ENCODE data around the gene SCN1A.

The SCN1A gene

DNA sequence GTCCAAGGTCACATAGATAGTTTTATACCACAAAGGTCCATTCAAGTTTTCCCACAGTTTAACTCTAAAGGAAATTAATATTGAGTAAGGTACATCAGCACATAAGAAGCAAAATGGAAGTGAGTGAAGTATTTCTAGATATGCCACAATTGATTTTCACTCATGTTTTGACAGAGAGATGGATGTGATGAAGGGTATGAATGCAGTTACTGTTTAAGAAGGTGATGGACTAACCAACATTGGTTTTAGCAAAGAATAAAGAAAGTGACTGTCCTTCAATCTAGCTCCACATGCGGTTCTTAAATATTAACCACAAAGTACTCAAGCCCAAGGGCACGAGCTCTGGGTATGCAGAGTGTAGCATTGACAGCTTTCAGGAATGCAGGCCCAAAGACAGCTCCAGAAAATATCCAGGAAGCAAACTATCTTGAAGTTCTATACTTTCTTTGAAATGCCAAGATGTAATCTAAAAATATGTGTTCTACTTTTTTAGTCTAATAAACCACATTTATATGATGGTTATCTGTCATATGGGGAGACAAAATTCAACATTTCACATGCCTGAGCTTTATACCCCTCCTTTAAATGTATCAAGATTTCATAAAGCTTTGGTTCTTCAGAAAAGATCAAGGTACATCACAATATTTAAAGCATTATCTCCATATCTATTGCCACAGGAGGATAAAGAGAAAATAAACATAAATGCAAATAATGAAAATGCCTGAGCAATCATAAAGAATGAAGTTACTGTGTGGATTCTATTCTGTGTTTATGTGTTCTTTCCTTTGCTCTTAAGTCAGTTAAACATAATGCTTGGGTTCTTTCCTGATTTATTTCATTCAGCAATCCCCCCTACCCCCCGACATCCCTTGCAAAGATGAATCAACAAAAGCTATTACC, 6.7 kb upstream of the SCN1A start:
- Histone ChIP-seq H4K20me1 (ENCODE audit: insufficient read depth, low read length, poor library complexity, severe bottlenecking) (no peaks in the 10 kb centered on the region), H3K9me3 (ENCODE audit: insufficient read depth, low read depth, low read length) (no peaks in the 10 kb centered on the region), H3F3A (ENCODE audit: low read depth) (no peaks in the 10 kb centered on the region), H3K9me2 (replicated peaks; ENCODE audit: low read depth, low read length) (no peaks in the 10 kb centered on the region), H3K4me2 (ENCODE audit: low read depth, low read length, poor library complexity, severe bottlenecking) (no peak overlapping the region), H3K9ac (ENCODE audit: low read depth, low read length, poor library complexity, severe bottlenecking) (no peak overlapping the region), H2AFZ (ENCODE audit: low read length) (no peak overlapping the region), H3K27me3 (ENCODE audit: insufficient read depth, low read length, poor library complexity, severe bottlenecking) (no peaks in the 10 kb centered on the region), H3K4me1 (ENCODE audit: insufficient read depth, low read length, poor library complexity, severe bottlenecking) (no peaks in the 10 kb centered on the region), H3K79me2 (ENCODE audit: insufficient read depth, low read length) (no peaks in the 10 kb centered on the region), H3K4me3 (ENCODE audit: low read length, poor library complexity, severe bottlenecking) (no peak overlapping the region), H3K36me3 (ENCODE audit: insufficient read depth, low read length) (no peaks in the 10 kb centered on the region)
- no peak for TF ChIP-seq CTCF (conservative IDR thresholded peaks at IDR 0.05; ENCODE audit: low read length)
- TF ChIP-seq EZH2phosphoT487 (IDR thresholded peaks at IDR 0.05; ENCODE audit: borderline replicate concordance), result no peak

DNA sequence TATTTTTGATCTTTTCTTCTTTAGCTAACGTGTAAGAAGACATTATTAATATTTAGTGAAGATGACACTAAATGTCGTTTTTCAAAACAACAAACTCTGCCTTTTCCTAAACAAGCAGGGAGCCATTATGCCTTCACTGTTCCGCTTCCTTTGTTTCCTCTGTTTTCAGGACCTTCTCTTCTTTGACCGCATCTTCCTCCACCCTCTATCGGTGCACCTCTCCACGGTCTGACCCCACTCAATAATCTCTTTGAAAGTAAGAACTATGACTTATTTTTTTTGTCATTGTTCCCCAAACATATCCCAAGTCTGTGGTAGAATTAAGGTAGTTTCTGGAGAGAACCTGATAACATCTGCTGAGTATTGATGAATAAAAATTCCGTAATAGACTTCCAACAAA, 5.8 kb upstream of the SCN1A start:
- no peaks in the 10 kb centered on the region for H3K9me3 ChIP-seq (ENCODE audit: insufficient read depth, low read depth, low read length)
- no peaks in the 10 kb centered on the region for H3K36me3 ChIP-seq (ENCODE audit: insufficient read depth, low read length)
- H3K4me3 ChIP-seq (ENCODE audit: low read length, poor library complexity, severe bottlenecking), result no peak overlapping the region
- no peaks in the 10 kb centered on the region for H3K4me1 ChIP-seq (ENCODE audit: insufficient read depth, low read length, poor library complexity, severe bottlenecking)
- H3K9ac ChIP-seq (ENCODE audit: low read depth, low read length, poor library complexity, severe bottlenecking), result no peak overlapping the region
- no peaks in the 10 kb centered on the region for H4K20me1 ChIP-seq (ENCODE audit: insufficient read depth, low read length, poor library complexity, severe bottlenecking)
- no peak overlapping the region for H3K4me2 ChIP-seq (ENCODE audit: low read depth, low read length, poor library complexity, severe bottlenecking)
- no peaks in the 10 kb centered on the region for H3K27me3 ChIP-seq (ENCODE audit: insufficient read depth, low read length, poor library complexity, severe bottlenecking)
- TF ChIP-seq EZH2phosphoT487 (IDR thresholded peaks at IDR 0.05; ENCODE audit: borderline replicate concordance), result no peak
- no peak for TF ChIP-seq CTCF (conservative IDR thresholded peaks at IDR 0.05; ENCODE audit: low read length)
- H3F3A ChIP-seq (ENCODE audit: low read depth), result no peaks in the 10 kb centered on the region
- H3K79me2 ChIP-seq (ENCODE audit: insufficient read depth, low read length), result no peaks in the 10 kb centered on the region
- H3K9me2 ChIP-seq (replicated peaks; ENCODE audit: low read depth, low read length), result no peaks in the 10 kb centered on the region
- H2AFZ ChIP-seq (ENCODE audit: low read length), result no peak overlapping the region

DNA sequence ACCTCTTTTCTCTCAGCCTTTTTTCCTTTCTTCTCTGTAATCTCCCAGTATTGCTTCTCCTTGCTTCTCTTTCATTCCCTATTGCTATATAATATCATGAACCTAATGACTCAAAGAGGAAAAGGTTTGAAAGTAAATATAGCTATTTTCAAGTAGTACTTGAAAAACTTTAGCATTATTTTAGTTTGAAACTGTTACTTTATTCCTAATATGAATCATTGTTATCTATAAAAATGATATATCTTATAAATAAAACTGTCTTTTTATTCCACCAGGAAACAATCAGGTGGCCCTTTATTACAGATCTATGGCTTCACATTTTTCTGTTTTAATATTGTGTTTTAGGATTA, 311 bp upstream of the SCN1A start:
- Histone ChIP-seq H3K4me2 (ENCODE audit: low read depth, low read length, poor library complexity, severe bottlenecking) (no peak overlapping the region), H3K4me1 (ENCODE audit: insufficient read depth, low read length, poor library complexity, severe bottlenecking) (peaks cover 5% of the 10 kb centered on the region), H3F3A (ENCODE audit: low read depth) (no peaks in the 10 kb centered on the region), H3K9me3 (ENCODE audit: insufficient read depth, low read depth, low read length) (no peaks in the 10 kb centered on the region), H2AFZ (ENCODE audit: low read length) (no peak overlapping the region), H3K79me2 (ENCODE audit: insufficient read depth, low read length) (no peaks in the 10 kb centered on the region), H3K9me2 (replicated peaks; ENCODE audit: low read depth, low read length) (no peaks in the 10 kb centered on the region), H3K9ac (ENCODE audit: low read depth, low read length, poor library complexity, severe bottlenecking) (no peak overlapping the region), H3K27me3 (ENCODE audit: insufficient read depth, low read length, poor library complexity, severe bottlenecking) (no peaks in the 10 kb centered on the region), H4K20me1 (ENCODE audit: insufficient read depth, low read length, poor library complexity, severe bottlenecking) (no peaks in the 10 kb centered on the region), H3K36me3 (ENCODE audit: insufficient read depth, low read length) (no peaks in the 10 kb centered on the region), H3K4me3 (ENCODE audit: low read length, poor library complexity, severe bottlenecking) (no peak overlapping the region)
- TF ChIP-seq EZH2phosphoT487 (IDR thresholded peaks at IDR 0.05; ENCODE audit: borderline replicate concordance), result no peak
- TF ChIP-seq CTCF (conservative IDR thresholded peaks at IDR 0.05; ENCODE audit: low read length), result no peak

Data from Loucy (cell line).